ENCODE data around the gene GLRX5. TPM values are rescaled to one million over a fixed set of nuclear protein-coding genes. Genes with fewer than 3 reads are reported as not detected.

Gene GLRX5
- total RNA-seq, 2 experiments from 2014 or later = 11.3 to 11.9 TPM

GRCh38 chr14:95489214-95490137, 45.4 kb upstream of the GLRX5 start:
- intact Hi-C loops (cut with DNase I, micrococcal nuclease) = no loop called here
- H3K4me1 ChIP-seq (ENCODE audit: insufficient read depth, low read length) = peaks cover 38% of the 10 kb centered on the region
- POLR2A ChIA-PET = interaction anchor here (0.8 kb wide), 1 partner anchor 34 kb away, joined by 3 read pairs; no protein-coding TSS in a partner anchor
- Mint-ChIP-seq H3K36me3 (ENCODE audit: low read depth) (peaks cover 8% of the 10 kb centered on the region), H3K4me3 (no peak overlapping the region), H3K9me3 (no peaks in the 10 kb centered on the region), H3K27me3 (no peaks in the 10 kb centered on the region), H3K4me1 (ENCODE audit: low read depth) (peaks cover 78% of the 10 kb centered on the region), H3K27ac (no peak overlapping the region)
- H3K27ac ChIP-seq (ENCODE audit: low read depth in 1 of 2, low read length in 2 of 2) = no peak overlapping the region
- peaks cover 12% of the 10 kb centered on the region for H3K36me3 ChIP-seq (ENCODE audit: insufficient read depth, low read length)
- no peaks in the 10 kb centered on the region for H3K27me3 ChIP-seq (ENCODE audit: control insufficient read depth in 1 of 2, insufficient read depth in 2 of 2, low read length in 2 of 2)
- ATAC-seq (ENCODE audit: poor library complexity) (no peak), DNase-seq (no peak)
- CTCF ChIA-PET = no interaction called here
- H3K4me3 ChIP-seq (ENCODE audit: low read length) = no peak overlapping the region
- no peaks in the 10 kb centered on the region for H3K9me3 ChIP-seq (ENCODE audit: control insufficient read depth in 1 of 2, insufficient read depth in 1 of 2, low read length in 2 of 2)
- TF ChIP-seq CTCF (IDR thresholded peaks at IDR 0.05) = no peak

- no peaks in the 10 kb centered on the region for H3K27me3 ChIP-seq (ENCODE audit: control insufficient read depth in 1 of 2, insufficient read depth in 2 of 2, low read length in 2 of 2)
- no peak overlapping the region for H3K4me3 Mint-ChIP-seq
- ATAC-seq (ENCODE audit: poor library complexity) (no peak), DNase-seq (no peak)
- ChIA-PET CTCF (no interaction called here), POLR2A (interaction anchor here (1.1 kb wide), 1 partner anchor 27 kb away, joined by 3 read pairs; no protein-coding TSS in a partner anchor)
- no peaks in the 10 kb centered on the region for H3K9me3 Mint-ChIP-seq
- H3K27ac Mint-ChIP-seq = no peak overlapping the region
- peaks cover 12% of the 10 kb centered on the region for H3K36me3 ChIP-seq (ENCODE audit: insufficient read depth, low read length)
- H3K4me3 ChIP-seq (ENCODE audit: low read length) = no peak overlapping the region
- no peaks in the 10 kb centered on the region for H3K9me3 ChIP-seq (ENCODE audit: control insufficient read depth in 1 of 2, insufficient read depth in 1 of 2, low read length in 2 of 2)
- H3K4me1 ChIP-seq (ENCODE audit: insufficient read depth, low read length) = peaks cover 34% of the 10 kb centered on the region
- no peak for TF ChIP-seq CTCF (IDR thresholded peaks at IDR 0.05)
- peaks cover 8% of the 10 kb centered on the region for H3K36me3 Mint-ChIP-seq (ENCODE audit: low read depth)
- no peaks in the 10 kb centered on the region for H3K27me3 Mint-ChIP-seq
- no peak overlapping the region for H3K27ac ChIP-seq (ENCODE audit: low read depth in 1 of 2, low read length in 2 of 2)
- intact Hi-C loops (cut with DNase I, micrococcal nuclease) = no loop called here
- H3K4me1 Mint-ChIP-seq (ENCODE audit: low read depth) = peaks cover 78% of the 10 kb centered on the region
Measured at GRCh38 chr14:95490138-95490509, 44.7 kb upstream of the GLRX5 start.

GRCh38 chr14:95490727-95491451, 44.0 kb upstream of the GLRX5 start:
- DNase-seq (no peak), ATAC-seq (ENCODE audit: poor library complexity) (no peak)
- intact Hi-C loops (cut with DNase I, micrococcal nuclease) = no loop called here
- H3K27me3 Mint-ChIP-seq = no peaks in the 10 kb centered on the region
- no peaks in the 10 kb centered on the region for H3K9me3 Mint-ChIP-seq
- Histone ChIP-seq H3K36me3 (ENCODE audit: insufficient read depth, low read length) (peaks cover 12% of the 10 kb centered on the region), H3K27ac (ENCODE audit: low read depth in 1 of 2, low read length in 2 of 2) (no peak overlapping the region), H3K27me3 (ENCODE audit: control insufficient read depth in 1 of 2, insufficient read depth in 2 of 2, low read length in 2 of 2) (no peaks in the 10 kb centered on the region), H3K9me3 (ENCODE audit: control insufficient read depth in 1 of 2, insufficient read depth in 1 of 2, low read length in 2 of 2) (no peaks in the 10 kb centered on the region), H3K4me1 (ENCODE audit: insufficient read depth, low read length) (peaks cover 37% of the 10 kb centered on the region), H3K4me3 (ENCODE audit: low read length) (no peak overlapping the region)
- TF ChIP-seq CTCF (IDR thresholded peaks at IDR 0.05) = no peak
- POLR2A ChIA-PET = interaction anchor here (1.1 kb wide), 1 partner anchor 28 kb away, joined by 3 read pairs; no protein-coding TSS in a partner anchor
- peaks cover 80% of the 10 kb centered on the region for H3K4me1 Mint-ChIP-seq (ENCODE audit: low read depth)
- no peak overlapping the region for H3K4me3 Mint-ChIP-seq
- CTCF ChIA-PET = interaction anchor here (1.2 kb wide), 1 partner anchor 49 kb away, joined by 3 read pairs; no protein-coding TSS in a partner anchor
- H3K36me3 Mint-ChIP-seq (ENCODE audit: low read depth) = peaks cover 8% of the 10 kb centered on the region
- peak overlapping the region; percentile 62 for H3K27ac Mint-ChIP-seq

Measured in CD4-positive, alpha-beta T cell (primary cell).